SK-N-SH (cell line): Measurements from ENCODE around the gene FAM76B.

Source experiments
- CTCF ChIP-seq: fragments of 200-600 bp; sonication (generic); IDR thresholded peaks from 2 replicates; pipeline ENCODE4 v1.6.1; 2017; ENCODE audit warnings: antibody characterized with exemption, mild to moderate bottlenecking, moderate library complexity
- EP300 ChIP-seq, 2 experiments: IDR thresholded peaks; 2 replicates each; pipeline versions ENCODE4 v1.4.0 to v1.6.1; 2012; ENCODE audit warnings: borderline replicate concordance in 1 of 2, low read depth in 1 of 2, low read length in 1 of 2
- EZH2phosphoT487 ChIP-seq: fragments of 200-600 bp; sonication (generic); IDR thresholded peaks from 2 replicates; pipeline ENCODE4 v1.6.1; 2017; ENCODE audit warnings: low read depth, mixed run types, mild to moderate bottlenecking, antibody characterized with exemption, moderate library complexity, borderline replicate concordance
- FOSL2 ChIP-seq: IDR thresholded peaks from 2 replicates; pipeline ENCODE4 v1.4.0; 2012; ENCODE audit warnings: low read depth, mild to moderate bottlenecking, moderate library complexity, borderline replicate concordance
- FOXM1 ChIP-seq: IDR thresholded peaks from 2 replicates; pipeline ENCODE4 v1.4.0; 2012; ENCODE audit warnings: low read depth, mild to moderate bottlenecking
- GATA2 ChIP-seq: sonication (generic); formaldehyde crosslinking; IDR thresholded peaks from 2 replicates; pipeline ENCODE4 v1.5.0; 2020; ENCODE audit warnings: mild to moderate bottlenecking, missing genetic modification reagents
- NRF1 ChIP-seq: IDR thresholded peaks from 2 replicates; pipeline ENCODE4 v1.6.1; 2012; ENCODE audit warnings: low read depth, mild to moderate bottlenecking, low read length
- POLR2AphosphoS5 ChIP-seq: IDR thresholded peaks from 2 replicates; pipeline ENCODE4 v1.6.1; 2012; ENCODE audit warnings: low read depth, low read length
- RAD21 ChIP-seq: IDR thresholded peaks from 2 replicates; pipeline ENCODE4 v1.6.1; 2012; ENCODE audit warnings: mild to moderate bottlenecking, low read length
- RXRA ChIP-seq: IDR thresholded peaks from 2 replicates; pipeline ENCODE4 v1.4.0; 2012; ENCODE audit warnings: low read depth, mild to moderate bottlenecking, borderline replicate concordance
- USF2 ChIP-seq: fragments of 150-350 bp; IDR thresholded peaks from 2 replicates; pipeline ENCODE4 v1.6.1; 2017; ENCODE audit warnings: antibody characterized with exemption, low read length, low read depth, borderline replicate concordance
- TF ChIP-seq, protein P1 (sequence below): IDR thresholded peaks from 2 replicates; pipeline ENCODE4 v1.6.1; 2012; ENCODE audit warnings: mild to moderate bottlenecking, low read depth, low read length, moderate library complexity
- TF ChIP-seq, protein P2 (sequence below): IDR thresholded peaks from 2 replicates; pipeline ENCODE4 v1.4.0; 2012; ENCODE audit warnings: low read depth
- TF ChIP-seq, protein P3 (sequence below): IDR thresholded peaks from 2 replicates; pipeline ENCODE4 v1.4.0; 2012; ENCODE audit warnings: low read depth, borderline replicate concordance

DNA sequence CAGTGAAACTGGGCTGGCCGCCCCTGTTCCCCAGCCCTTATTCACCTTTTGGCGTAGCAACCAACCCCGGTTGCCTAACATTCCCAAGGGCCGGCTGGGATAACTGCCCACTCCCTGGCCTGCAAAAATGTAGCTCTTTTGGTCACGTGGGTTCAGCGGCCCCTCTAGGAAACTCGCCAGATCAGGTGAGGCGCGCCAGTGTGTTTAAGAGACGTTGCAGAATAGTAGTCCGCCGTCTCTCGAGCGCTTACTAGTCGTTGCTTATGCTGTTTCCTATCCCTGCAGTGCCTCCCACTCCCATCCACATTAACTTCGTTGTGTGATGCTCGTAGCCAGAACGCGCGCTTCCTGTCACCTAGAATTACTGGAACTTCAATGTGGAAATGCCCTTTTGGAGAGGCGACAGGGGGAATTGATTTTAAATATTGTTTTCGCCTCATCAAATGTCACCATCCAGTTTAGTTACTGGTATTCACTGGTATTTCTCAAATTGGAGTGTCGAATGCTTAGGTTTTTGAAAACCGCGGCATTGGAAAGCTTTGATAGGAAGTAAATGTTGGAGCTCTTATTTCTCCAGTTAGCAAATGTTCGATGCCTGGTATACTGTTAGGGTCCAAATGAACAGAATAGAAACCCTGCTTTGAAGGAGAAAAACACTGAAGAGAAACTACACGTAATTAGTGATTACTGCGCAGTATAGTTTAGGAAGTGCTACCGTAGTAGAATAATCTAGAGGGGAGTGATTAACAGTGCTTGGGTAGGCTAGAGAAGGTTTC, 1.5 kb upstream of the FAM76B start:
- TF ChIP-seq NRF1: no peak
- TF ChIP-seq EP300 (IDR thresholded peaks at IDR 0.05; ENCODE audit: borderline replicate concordance in 1 of 2, low read depth in 1 of 2, low read length in 1 of 2): no peak
- no peak for TF ChIP-seq FOSL2
- TF ChIP-seq, protein P1, sequence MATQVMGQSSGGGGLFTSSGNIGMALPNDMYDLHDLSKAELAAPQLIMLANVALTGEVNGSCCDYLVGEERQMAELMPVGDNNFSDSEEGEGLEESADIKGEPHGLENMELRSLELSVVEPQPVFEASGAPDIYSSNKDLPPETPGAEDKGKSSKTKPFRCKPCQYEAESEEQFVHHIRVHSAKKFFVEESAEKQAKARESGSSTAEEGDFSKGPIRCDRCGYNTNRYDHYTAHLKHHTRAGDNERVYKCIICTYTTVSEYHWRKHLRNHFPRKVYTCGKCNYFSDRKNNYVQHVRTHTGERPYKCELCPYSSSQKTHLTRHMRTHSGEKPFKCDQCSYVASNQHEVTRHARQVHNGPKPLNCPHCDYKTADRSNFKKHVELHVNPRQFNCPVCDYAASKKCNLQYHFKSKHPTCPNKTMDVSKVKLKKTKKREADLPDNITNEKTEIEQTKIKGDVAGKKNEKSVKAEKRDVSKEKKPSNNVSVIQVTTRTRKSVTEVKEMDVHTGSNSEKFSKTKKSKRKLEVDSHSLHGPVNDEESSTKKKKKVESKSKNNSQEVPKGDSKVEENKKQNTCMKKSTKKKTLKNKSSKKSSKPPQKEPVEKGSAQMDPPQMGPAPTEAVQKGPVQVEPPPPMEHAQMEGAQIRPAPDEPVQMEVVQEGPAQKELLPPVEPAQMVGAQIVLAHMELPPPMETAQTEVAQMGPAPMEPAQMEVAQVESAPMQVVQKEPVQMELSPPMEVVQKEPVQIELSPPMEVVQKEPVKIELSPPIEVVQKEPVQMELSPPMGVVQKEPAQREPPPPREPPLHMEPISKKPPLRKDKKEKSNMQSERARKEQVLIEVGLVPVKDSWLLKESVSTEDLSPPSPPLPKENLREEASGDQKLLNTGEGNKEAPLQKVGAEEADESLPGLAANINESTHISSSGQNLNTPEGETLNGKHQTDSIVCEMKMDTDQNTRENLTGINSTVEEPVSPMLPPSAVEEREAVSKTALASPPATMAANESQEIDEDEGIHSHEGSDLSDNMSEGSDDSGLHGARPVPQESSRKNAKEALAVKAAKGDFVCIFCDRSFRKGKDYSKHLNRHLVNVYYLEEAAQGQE: no peak
- TF ChIP-seq, protein P2, sequence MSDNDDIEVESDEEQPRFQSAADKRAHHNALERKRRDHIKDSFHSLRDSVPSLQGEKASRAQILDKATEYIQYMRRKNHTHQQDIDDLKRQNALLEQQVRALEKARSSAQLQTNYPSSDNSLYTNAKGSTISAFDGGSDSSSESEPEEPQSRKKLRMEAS: no peak; the same call in 1 of the 2 replicates
- TF ChIP-seq CTCF: no peak
- no peak for TF ChIP-seq EZH2phosphoT487
- no peak for TF ChIP-seq FOXM1
- TF ChIP-seq, protein P3, sequence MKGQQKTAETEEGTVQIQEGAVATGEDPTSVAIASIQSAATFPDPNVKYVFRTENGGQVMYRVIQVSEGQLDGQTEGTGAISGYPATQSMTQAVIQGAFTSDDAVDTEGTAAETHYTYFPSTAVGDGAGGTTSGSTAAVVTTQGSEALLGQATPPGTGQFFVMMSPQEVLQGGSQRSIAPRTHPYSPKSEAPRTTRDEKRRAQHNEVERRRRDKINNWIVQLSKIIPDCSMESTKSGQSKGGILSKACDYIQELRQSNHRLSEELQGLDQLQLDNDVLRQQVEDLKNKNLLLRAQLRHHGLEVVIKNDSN: peak; percentile 83
- TF ChIP-seq POLR2AphosphoS5: no peak
- TF ChIP-seq USF2: peak; percentile 26; the same call in 1 of the 2 replicates
- no peak for TF ChIP-seq GATA2
- TF ChIP-seq RXRA: no peak
- TF ChIP-seq RAD21: no peak
